NCI-H1930 (cell line): ENCODE results near the gene ZNF845.
"Not testable (repeated sequence)": the region's sequence is repeated elsewhere in the genome, so short reads cannot be mapped to it uniquely, and the experiment has no call there.

ENCODE experiments used
- DNase-seq, 2 experiments: peaks; one replicate each; lab custom pipeline; 2025; lab: John Stamatoyannopoulos, UW

ZNF845 gene

GRCh38 chr19:53381376-53381775 lies 47.8 kb downstream of the ZNF845 start:
- no peak for DNase-seq

GRCh38 chr19:53388168-53388567 lies 54.6 kb downstream of the ZNF845 start:
- DNase-seq: no peak

- no peak for DNase-seq
These were observed 55.4 kb downstream of the ZNF845 start for GRCh38 chr19:53388904-53389303.

- DNase-seq: no peak
These were observed 56.0 kb downstream of the ZNF845 start for GRCh38 chr19:53389571-53389970.

GRCh38 chr19:53389978-53390377 lies 56.4 kb downstream of the ZNF845 start:
- peak; percentile 92 for DNase-seq

GRCh38 chr19:53394522-53394973 lies 61.0 kb downstream of the ZNF845 start:
- peak; percentile 39 to 51 for DNase-seq

- peak; percentile 90 to 94 for DNase-seq
These were observed 61.7 kb downstream of the ZNF845 start, which contains the start of gene ZNF765 for GRCh38 chr19:53394974-53395839. Gene ZNF765, plus strand, starts transcription at chr19:53395149. Its CDS starts 2,867 bp downstream, at chr19:53398016.

- not testable (repeated sequence) for DNase-seq
These were observed 62.4 kb downstream of the ZNF845 start for GRCh38 chr19:53395840-53396524.

GRCh38 chr19:53396525-53396868 lies 62.9 kb downstream of the ZNF845 start:
- no peak for DNase-seq

GRCh38 chr19:53397918-53398317 lies 64.4 kb downstream of the ZNF845 start:
- not testable (repeated sequence) for DNase-seq
